ENCODE data around the gene NISCH.

GRCh38 chr3:52461874-52462273, 6.5 kb downstream of the NISCH start:
- TF ChIP-seq POLR2AphosphoS5 (IDR thresholded peaks at IDR 0.05; ENCODE audit: low read depth), result no peak
- no peak for TF ChIP-seq CTCF (conservative IDR thresholded peaks at IDR 0.05; ENCODE audit: low read depth in 2 of 2)
- TF ChIP-seq NANOG (IDR thresholded peaks at IDR 0.05; ENCODE audit: borderline replicate concordance), result no peak
- no peak for TF ChIP-seq REST (IDR thresholded peaks at IDR 0.05; ENCODE audit: unreplicated experiment)
- TF ChIP-seq EZH2 (IDR thresholded peaks at IDR 0.05; ENCODE audit: low read depth, unreplicated experiment), result no peak
- TF ChIP-seq EZH2phosphoT487 (IDR thresholded peaks at IDR 0.05; ENCODE audit: unreplicated experiment), result no peak
- TF ChIP-seq JUNB (IDR thresholded peaks at IDR 0.05; ENCODE audit: unreplicated experiment), result no peak
- TF ChIP-seq ZNF114 (CRISPR knock-in tag; IDR thresholded peaks at IDR 0.05), result no peak
- no peak for TF ChIP-seq ZNF462 (CRISPR knock-in tag; IDR thresholded peaks at IDR 0.05)
- TF ChIP-seq CREB1 (CRISPR knock-in tag; IDR thresholded peaks at IDR 0.05; ENCODE audit: low read depth), result no peak
- TF ChIP-seq ETS1 (IDR thresholded peaks at IDR 0.05), result no peak
- no peak for TF ChIP-seq STAT1 (IDR thresholded peaks at IDR 0.05; ENCODE audit: unreplicated experiment)
- TF ChIP-seq ZNF331 (CRISPR knock-in tag; IDR thresholded peaks at IDR 0.05; ENCODE audit: low read depth), result no peak

All from GM23338 (cell line).